HepG2 (cell line): ENCODE results near the gene BLOC1S2. TPM values are rescaled to one million over a fixed set of nuclear protein-coding genes. Genes with fewer than 3 reads are reported as not detected.
A peak's percentile ranks its signal among the peaks of the same experiment; 100 is the strongest.

ENCODE experiments used
- ARHGAP35 ChIP-seq: sonication (generic); formaldehyde crosslinking; IDR thresholded peaks from 2 replicates; pipeline ENCODE4 v1.9.0; 2022; ENCODE audit warnings: mild to moderate bottlenecking, inconsistent platforms, moderate library complexity, missing genetic modification reagents, borderline replicate concordance
- HDAC6 ChIP-seq: fragments of 200-600 bp; sonication (generic); IDR thresholded peaks from 2 replicates; pipeline ENCODE4 v1.7.0; 2017; ENCODE audit warnings: mild to moderate bottlenecking, antibody characterized with exemption, low read length, low read depth
- HOXA9 ChIP-seq: sonication (generic); formaldehyde crosslinking; IDR thresholded peaks from 2 replicates; pipeline ENCODE4 v1.8.1; 2022; ENCODE audit warnings: missing genetic modification reagents, mild to moderate bottlenecking, moderate library complexity, borderline replicate concordance
- IRX3 ChIP-seq: sonication (generic); formaldehyde crosslinking; IDR thresholded peaks from 2 replicates; pipeline ENCODE4 v1.8.1; 2023; ENCODE audit warnings: mild to moderate bottlenecking, low read depth, missing genetic modification reagents, borderline replicate concordance
- MIER3 ChIP-seq: IDR thresholded peaks from 2 replicates; pipeline ENCODE4 v1.6.1; 2016; ENCODE audit warnings: missing compliant biosample characterization, borderline replicate concordance
- PCBP2 ChIP-seq: fragments of 200-400 bp; formaldehyde crosslinking; optimal IDR thresholded peaks from 2 replicates; pipeline ENCODE3; 2018; ENCODE audit warnings: low read length, low read depth; ENCODE audit not compliant: poor library complexity, severe bottlenecking
- SATB2 ChIP-seq: sonication (generic); formaldehyde crosslinking; IDR thresholded peaks from 2 replicates; pipeline ENCODE4 v1.5.0; 2020; ENCODE audit warnings: missing genetic modification reagents
- ZNF224 ChIP-seq: sonication (generic); formaldehyde crosslinking; IDR thresholded peaks from 2 replicates; pipeline ENCODE4 v1.5.0; 2020; ENCODE audit warnings: mild to moderate bottlenecking, missing genetic modification reagents
- ZNF230 ChIP-seq: sonication (generic); formaldehyde crosslinking; IDR thresholded peaks from 2 replicates; pipeline ENCODE4 v1.4.0; 2020; ENCODE audit warnings: mild to moderate bottlenecking, missing genetic modification reagents
- ZNF550 ChIP-seq: sonication (generic); formaldehyde crosslinking; IDR thresholded peaks from 2 replicates; pipeline ENCODE4 v1.4.0; 2020; ENCODE audit warnings: mild to moderate bottlenecking, missing genetic modification reagents, borderline replicate concordance
- ZNF577 ChIP-seq: sonication (generic); formaldehyde crosslinking; IDR thresholded peaks from 2 replicates; pipeline ENCODE4 v1.4.0; 2020; ENCODE audit warnings: mild to moderate bottlenecking, low read depth, missing genetic modification reagents, borderline replicate concordance
- ZNF672 ChIP-seq: sonication (generic); formaldehyde crosslinking; IDR thresholded peaks from 2 replicates; pipeline ENCODE4 v1.8.1; 2022; ENCODE audit warnings: missing genetic modification reagents
- polyA plus RNA-seq, 8 experiments: library from polyadenylated mRNA; depleted of rRNA in 3 of 8; stranded (reverse) in 7 of 8; unstranded in 1 of 8; fragments of >200 nt; fragmentation: Illumina TruSeq in 4 of 8; extraction: Trizol in 4 of 8; gene quantifications; 2 replicates each; pipeline versions ENCODE4 v1.2.1 to v1.2.3, GENCODE V29; 2011 to 2016; ENCODE audit warnings: low read depth in 4 of 8, missing spikeins in 1 of 8, mixed read lengths in 1 of 8; ENCODE audit not compliant: insufficient read depth in 1 of 8
- total RNA-seq, 5 experiments: library from RNA; depleted of rRNA; stranded (reverse); fragments of >200 nt; fragmentation: Illumina TruSeq; extraction: Trizol; gene quantifications; 2 replicates each; pipeline ENCODE4 v1.2.3, GENCODE V29; 2016; ENCODE audit warnings: low read depth in 1 of 5
- TF ChIP-seq, protein P1 (sequence below): sonication (generic); formaldehyde crosslinking; IDR thresholded peaks from 2 replicates; pipeline ENCODE4 v1.8.1; 2022; ENCODE audit warnings: low read depth, mild to moderate bottlenecking, missing genetic modification reagents
- TF ChIP-seq, protein P2 (sequence below): sonication (generic); formaldehyde crosslinking; IDR thresholded peaks from 2 replicates; pipeline ENCODE4 v1.5.0; 2020; ENCODE audit warnings: mild to moderate bottlenecking, missing genetic modification reagents, moderate library complexity
- TF ChIP-seq, protein P3 (sequence below): sonication (generic); formaldehyde crosslinking; IDR thresholded peaks from 2 replicates; pipeline ENCODE4 v1.5.1; 2020; ENCODE audit warnings: missing genetic modification reagents, mild to moderate bottlenecking, borderline replicate concordance
- TF ChIP-seq, protein P4 (sequence below): sonication (generic); formaldehyde crosslinking; conservative IDR thresholded peaks from 2 replicates; pipeline ENCODE4 v1.8.0; 2022; ENCODE audit warnings: missing genetic modification reagents
- TF ChIP-seq, protein P5 (sequence below): sonication (generic); formaldehyde crosslinking; IDR thresholded peaks from 2 replicates; pipeline ENCODE4 v1.4.0; 2020; ENCODE audit warnings: missing genetic modification reagents

The BLOC1S2 gene
- total and polyA plus RNA-seq, 2 of the 13 experiments (the other 11 are each of a cell fraction or from before 2014, with no cell fraction given): 22.3 to 64.4 TPM

DNA sequence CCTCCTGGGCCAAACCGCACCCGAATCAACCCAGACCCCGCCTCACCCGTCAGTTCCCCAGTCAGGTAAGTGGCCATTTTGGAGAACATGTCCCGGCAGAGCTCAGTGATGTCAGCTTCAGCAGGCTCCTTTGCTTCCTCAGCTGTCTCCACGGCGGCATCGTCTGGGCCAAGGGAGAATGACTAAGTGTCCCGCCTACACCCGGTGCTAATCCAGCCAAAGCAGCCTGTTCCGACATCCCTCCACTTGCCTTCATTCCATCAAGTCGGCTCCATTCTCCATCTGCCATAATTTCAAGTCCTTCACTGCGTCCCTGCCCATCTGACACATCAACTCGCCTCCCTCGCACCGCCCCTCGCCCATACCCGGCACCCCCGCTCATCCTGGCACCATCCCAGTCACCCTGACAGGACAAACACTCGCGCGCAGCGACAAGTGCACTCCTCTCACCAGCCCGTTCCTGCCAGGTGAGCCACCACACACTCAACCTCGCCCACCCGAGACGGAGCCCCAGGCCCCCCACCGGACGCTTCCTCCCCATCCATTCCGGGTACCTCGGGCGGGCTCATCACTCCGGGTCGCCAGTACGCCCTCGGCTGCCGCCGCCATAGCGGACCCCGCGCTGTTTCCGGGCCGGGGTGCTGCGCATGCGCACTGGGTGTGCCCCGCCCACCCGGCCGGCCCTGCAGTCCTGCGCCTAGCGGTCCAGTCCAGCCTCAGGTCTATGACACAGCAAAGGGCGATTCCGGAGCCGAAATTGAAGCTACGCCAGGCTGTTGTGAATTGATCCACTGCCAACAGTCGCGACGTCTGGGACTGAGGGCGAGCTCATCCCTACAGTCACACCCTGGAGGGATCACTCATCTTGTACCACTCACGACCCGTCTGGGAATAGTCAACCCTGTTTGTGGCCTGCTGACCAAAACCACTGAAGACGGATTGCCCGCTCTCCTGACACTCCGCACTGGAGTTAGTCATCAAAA is at the start of gene BLOC1S2 (continued):
- TF ChIP-seq, protein P1, sequence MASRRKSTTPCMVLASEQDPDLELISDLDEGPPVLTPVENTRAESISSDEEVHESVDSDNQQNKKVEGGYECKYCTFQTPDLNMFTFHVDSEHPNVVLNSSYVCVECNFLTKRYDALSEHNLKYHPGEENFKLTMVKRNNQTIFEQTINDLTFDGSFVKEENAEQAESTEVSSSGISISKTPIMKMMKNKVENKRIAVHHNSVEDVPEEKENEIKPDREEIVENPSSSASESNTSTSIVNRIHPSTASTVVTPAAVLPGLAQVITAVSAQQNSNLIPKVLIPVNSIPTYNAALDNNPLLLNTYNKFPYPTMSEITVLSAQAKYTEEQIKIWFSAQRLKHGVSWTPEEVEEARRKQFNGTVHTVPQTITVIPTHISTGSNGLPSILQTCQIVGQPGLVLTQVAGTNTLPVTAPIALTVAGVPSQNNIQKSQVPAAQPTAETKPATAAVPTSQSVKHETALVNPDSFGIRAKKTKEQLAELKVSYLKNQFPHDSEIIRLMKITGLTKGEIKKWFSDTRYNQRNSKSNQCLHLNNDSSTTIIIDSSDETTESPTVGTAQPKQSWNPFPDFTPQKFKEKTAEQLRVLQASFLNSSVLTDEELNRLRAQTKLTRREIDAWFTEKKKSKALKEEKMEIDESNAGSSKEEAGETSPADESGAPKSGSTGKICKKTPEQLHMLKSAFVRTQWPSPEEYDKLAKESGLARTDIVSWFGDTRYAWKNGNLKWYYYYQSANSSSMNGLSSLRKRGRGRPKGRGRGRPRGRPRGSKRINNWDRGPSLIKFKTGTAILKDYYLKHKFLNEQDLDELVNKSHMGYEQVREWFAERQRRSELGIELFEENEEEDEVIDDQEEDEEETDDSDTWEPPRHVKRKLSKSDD (CRISPR knock-in tag): peak; percentile 86
- TF ChIP-seq ZNF230 (CRISPR knock-in tag) (peak; percentile 73; the same call in 1 of the 2 replicates), SATB2 (0 out of 2 replicates have a peak, but pooled peaks have one; percentile 35), HDAC6 (no peak), ARHGAP35 (CRISPR knock-in tag) (no peak; the same call in 1 of the 2 replicates), ZNF672 (CRISPR knock-in tag) (no peak), ZNF577 (CRISPR knock-in tag) (no peak), HOXA9 (no peak), IRX3 (CRISPR knock-in tag) (no peak), MIER3 (CRISPR knock-in tag) (no peak), ZNF550 (CRISPR knock-in tag) (peak; percentile 89; the same call in 1 of the 2 replicates), ZNF224 (CRISPR knock-in tag) (peak; percentile 88; the same call in 1 of the 2 replicates), PCBP2 (no peak)
- TF ChIP-seq, protein P2, sequence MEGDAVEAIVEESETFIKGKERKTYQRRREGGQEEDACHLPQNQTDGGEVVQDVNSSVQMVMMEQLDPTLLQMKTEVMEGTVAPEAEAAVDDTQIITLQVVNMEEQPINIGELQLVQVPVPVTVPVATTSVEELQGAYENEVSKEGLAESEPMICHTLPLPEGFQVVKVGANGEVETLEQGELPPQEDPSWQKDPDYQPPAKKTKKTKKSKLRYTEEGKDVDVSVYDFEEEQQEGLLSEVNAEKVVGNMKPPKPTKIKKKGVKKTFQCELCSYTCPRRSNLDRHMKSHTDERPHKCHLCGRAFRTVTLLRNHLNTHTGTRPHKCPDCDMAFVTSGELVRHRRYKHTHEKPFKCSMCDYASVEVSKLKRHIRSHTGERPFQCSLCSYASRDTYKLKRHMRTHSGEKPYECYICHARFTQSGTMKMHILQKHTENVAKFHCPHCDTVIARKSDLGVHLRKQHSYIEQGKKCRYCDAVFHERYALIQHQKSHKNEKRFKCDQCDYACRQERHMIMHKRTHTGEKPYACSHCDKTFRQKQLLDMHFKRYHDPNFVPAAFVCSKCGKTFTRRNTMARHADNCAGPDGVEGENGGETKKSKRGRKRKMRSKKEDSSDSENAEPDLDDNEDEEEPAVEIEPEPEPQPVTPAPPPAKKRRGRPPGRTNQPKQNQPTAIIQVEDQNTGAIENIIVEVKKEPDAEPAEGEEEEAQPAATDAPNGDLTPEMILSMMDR: peak; percentile 14; the same call in 1 of the 2 replicates
- TF ChIP-seq, protein P3, sequence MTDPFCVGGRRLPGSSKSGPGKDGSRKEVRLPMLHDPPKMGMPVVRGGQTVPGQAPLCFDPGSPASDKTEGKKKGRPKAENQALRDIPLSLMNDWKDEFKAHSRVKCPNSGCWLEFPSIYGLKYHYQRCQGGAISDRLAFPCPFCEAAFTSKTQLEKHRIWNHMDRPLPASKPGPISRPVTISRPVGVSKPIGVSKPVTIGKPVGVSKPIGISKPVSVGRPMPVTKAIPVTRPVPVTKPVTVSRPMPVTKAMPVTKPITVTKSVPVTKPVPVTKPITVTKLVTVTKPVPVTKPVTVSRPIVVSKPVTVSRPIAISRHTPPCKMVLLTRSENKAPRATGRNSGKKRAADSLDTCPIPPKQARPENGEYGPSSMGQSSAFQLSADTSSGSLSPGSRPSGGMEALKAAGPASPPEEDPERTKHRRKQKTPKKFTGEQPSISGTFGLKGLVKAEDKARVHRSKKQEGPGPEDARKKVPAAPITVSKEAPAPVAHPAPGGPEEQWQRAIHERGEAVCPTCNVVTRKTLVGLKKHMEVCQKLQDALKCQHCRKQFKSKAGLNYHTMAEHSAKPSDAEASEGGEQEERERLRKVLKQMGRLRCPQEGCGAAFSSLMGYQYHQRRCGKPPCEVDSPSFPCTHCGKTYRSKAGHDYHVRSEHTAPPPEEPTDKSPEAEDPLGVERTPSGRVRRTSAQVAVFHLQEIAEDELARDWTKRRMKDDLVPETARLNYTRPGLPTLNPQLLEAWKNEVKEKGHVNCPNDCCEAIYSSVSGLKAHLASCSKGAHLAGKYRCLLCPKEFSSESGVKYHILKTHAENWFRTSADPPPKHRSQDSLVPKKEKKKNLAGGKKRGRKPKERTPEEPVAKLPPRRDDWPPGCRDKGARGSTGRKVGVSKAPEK: no peak
- TF ChIP-seq, protein P4, sequence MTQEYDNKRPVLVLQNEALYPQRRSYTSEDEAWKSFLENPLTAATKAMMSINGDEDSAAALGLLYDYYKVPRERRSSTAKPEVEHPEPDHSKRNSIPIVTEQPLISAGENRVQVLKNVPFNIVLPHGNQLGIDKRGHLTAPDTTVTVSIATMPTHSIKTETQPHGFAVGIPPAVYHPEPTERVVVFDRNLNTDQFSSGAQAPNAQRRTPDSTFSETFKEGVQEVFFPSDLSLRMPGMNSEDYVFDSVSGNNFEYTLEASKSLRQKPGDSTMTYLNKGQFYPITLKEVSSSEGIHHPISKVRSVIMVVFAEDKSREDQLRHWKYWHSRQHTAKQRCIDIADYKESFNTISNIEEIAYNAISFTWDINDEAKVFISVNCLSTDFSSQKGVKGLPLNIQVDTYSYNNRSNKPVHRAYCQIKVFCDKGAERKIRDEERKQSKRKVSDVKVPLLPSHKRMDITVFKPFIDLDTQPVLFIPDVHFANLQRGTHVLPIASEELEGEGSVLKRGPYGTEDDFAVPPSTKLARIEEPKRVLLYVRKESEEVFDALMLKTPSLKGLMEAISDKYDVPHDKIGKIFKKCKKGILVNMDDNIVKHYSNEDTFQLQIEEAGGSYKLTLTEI (CRISPR knock-in tag): no peak
- TF ChIP-seq, protein P5, sequence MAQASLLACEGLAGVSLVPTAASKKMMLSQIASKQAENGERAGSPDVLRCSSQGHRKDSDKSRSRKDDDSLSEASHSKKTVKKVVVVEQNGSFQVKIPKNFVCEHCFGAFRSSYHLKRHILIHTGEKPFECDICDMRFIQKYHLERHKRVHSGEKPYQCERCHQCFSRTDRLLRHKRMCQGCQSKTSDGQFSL (CRISPR knock-in tag): no peak
